NCI-H2171 (cell line): ENCODE results near the gene LPCAT3.

ENCODE experiments used
- DNase-seq: peaks from one replicate; lab custom pipeline; 2025; lab: John Stamatoyannopoulos, UW

The LPCAT3 gene

DNA sequence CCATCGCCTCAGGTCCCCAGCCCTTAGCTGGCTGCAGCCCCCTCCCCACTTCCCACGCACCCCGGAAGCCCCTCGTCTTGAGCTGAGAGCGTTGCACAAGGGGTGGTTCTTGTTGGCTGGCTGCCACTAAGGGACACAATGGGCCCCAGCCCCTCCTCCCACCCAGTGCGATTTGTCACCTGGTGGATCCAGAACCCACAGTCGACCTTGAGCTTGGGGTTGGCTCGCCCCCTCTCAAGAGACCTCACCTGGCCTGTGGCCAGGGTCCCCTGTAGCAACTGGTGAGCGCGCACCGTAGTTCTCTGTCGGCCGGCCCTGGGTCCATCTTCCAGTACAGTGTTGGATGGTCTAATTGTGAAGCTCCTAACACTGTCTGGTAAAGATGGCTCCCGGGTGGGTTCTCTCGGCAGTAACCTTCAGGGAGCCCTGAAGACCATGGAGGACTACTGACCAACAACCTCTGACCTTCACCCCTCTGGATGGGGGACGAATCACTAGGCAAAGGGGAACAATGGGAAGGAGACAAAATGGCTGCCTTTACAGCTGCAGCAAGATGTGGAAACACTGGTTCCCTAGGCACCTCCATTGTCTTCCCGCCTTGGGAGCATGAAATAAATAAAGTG, 54.4 kb downstream of the LPCAT3 start:
- peak; percentile 99 for DNase-seq

DNA sequence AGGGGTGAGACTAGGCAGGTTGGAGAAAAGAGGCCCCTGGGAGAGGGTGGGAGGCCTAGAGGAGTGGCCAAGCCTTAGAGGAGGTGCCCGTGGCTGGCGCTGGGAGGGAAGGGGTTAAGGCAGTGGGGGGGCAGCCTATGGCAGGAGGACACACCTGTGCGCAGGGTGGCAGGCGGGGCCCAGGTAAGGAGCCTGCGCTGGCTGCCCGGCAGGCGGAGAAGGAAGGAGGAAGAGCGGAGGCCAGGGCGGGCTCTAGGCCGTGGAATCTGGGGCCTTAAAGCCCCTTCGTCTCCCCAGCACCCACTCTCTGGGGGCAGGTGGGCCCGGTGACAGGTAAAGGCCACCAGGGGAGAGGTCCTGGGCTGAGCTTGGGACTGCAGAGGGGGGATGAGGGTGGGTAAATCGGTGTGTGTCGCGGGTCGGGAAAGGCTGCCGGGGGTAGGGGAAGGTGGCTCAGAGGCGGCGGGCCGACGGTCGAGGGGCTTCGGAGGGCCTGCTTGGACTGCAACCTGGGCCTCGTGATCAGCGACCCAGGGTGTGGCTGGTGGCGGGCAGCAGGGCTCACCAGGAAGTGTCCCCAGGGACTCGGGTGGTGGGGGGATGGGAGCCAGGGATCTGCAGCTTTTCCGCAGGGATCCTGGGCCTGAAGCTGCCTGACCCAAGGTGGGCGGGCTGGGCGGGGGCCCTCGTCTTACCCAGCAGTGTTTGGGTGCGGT, 55.1 kb downstream of the LPCAT3 start:
- peak; percentile 100 for DNase-seq

DNA sequence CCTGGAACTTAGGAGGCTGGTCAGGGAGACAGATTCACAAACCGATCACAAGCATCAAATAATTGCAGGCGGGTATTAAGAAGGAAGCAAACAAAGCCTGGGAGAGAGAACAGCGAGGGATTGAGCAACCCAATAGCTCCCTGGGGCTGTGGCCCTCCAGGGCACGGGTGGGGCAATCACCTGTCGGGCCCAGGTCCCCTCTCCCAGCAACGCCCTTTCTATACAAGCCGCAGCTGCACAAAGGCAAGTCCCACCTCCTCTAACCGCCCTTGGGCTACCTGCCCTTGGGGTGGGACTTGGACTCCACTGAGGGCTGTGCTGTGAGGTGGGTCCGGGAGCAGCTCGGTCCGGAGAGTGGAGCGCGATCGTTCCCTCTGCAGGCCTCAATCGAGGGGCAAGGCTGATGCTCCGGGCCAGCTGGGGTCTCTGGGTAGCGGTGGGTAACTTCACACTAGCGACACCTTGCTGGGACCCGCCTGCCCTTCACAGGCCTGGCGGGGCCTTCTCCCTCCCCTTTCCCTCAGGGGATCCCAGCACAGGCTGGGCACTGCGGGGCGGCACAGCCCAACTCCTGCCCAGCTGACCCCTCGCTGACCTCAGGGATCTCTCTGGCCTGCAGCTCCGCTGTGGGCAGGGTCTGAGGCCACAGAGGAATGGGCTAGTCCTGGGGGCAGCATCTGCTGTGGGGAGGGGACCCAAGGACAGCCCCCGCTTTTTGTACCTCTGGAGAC, 55.8 kb downstream of the LPCAT3 start:
- peak; percentile 99 for DNase-seq

DNA sequence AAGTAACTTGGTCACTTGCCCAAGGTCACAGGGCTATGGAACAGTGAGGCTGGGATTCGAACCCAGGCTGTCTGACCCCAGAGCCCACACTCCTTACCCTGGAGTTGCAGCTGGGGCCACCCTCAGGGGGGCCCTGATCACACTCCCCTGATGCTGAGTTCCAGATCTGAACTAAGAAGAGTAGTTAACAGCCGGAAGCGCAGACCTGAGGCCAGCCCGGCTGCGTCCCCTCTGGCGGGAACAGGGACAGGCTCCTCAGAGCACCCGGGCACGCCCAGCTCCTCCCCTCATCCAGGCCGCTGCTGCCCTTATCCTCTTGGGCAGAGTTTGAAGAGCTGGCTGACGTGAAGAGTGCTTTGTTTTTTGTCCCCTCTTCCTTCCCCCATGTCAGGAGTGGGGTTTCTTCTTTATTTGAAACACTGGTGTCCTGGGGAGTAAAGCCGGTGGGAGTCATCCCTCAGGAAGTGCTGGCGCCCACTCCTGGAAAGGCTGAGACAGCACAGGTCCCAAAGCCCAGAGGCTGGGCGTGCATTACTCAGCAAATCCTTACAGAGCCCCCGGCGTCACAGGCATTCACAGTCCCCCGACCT, 56.5 kb downstream of the LPCAT3 start:
- peak; percentile 100 for DNase-seq

DNA sequence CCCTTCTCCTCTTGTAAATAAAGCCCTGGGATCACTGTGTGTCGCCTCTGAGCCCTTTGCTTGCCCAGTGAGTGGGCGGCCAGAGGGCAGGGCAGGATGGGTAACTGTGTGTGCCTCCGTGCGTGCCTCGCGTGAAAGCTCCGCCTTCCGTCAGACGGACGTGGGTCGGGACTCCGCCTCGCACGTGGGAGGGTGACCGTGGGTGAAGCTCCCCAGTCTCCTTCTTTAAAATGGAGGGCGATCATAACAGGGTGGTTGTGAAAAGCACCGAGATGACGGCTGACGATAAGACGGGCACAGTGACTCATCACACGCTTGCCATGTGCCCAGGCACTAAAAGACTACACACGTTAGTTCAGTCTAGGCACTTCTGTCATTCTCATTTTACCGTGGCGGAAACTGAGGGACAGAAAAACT, 57.0 kb downstream of the LPCAT3 start:
- peak; percentile 95 for DNase-seq

DNA sequence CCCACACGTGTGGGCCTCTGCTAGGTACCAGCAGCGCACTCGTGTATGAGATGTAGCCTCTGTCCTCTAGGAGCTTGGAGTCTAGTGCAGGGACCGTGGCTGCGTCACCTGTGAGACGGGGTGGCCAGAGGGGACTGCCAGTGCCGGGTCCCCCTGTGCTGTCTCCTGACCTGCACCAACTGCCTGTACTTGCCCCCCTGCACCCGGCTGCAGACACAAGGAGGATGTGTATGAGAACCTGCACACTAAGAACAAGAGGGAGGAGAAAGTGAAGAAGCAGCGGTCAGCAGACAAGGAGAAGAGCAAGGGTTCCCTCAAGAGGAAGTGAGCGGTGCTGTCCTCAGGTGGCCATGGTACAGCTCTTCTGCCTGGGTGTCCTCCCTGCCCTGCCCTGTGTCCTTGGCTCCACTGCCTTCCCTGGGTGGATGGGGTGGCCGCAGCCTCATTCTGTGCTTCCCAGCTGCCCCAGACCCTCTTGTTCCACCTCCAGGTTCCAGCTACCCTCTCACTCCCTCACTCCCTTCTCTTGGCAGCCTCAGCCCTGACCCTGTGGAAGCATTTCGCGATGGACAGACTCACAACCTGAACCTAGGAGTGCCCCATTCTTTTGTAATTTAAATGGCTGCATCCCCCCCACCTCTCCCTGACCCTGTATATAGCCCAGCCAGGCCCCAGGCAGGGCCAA, 57.5 kb downstream of the LPCAT3 start:
- no peak for DNase-seq

DNA sequence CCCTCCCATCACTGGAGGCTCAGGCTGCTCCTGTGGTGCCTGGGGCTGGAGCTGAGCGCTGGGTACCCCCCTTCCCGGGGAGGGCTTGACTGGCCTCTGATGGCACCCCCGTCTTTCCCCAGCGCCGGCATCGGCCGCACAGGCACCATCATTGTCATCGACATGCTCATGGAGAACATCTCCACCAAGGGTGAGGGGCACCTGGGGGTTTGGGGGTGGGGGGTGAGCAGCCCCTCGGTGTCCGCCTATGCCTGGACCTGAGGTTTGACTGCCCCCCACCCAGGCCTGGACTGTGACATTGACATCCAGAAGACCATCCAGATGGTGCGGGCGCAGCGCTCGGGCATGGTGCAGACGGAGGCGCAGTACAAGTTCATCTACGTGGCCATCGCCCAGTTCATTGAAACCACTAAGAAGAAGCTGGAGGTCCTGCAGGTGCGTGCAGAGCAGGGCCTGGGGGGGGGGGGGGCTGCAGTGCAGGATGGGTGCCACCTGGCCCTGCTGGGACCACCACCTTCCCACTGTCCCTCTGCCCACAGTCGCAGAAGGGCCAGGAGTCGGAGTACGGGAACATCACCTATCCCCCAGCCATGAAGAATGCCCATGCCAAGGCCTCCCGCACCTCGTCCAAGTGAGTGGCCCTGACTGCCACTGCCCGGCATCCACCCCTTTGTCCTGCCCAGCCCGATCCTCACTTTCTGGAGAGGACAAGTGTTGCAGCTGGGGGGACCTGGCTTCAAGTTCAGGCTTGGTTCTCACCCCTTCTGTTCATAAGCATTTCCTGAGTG, 58.3 kb downstream of the LPCAT3 start:
- DNase-seq: no peak

DNA sequence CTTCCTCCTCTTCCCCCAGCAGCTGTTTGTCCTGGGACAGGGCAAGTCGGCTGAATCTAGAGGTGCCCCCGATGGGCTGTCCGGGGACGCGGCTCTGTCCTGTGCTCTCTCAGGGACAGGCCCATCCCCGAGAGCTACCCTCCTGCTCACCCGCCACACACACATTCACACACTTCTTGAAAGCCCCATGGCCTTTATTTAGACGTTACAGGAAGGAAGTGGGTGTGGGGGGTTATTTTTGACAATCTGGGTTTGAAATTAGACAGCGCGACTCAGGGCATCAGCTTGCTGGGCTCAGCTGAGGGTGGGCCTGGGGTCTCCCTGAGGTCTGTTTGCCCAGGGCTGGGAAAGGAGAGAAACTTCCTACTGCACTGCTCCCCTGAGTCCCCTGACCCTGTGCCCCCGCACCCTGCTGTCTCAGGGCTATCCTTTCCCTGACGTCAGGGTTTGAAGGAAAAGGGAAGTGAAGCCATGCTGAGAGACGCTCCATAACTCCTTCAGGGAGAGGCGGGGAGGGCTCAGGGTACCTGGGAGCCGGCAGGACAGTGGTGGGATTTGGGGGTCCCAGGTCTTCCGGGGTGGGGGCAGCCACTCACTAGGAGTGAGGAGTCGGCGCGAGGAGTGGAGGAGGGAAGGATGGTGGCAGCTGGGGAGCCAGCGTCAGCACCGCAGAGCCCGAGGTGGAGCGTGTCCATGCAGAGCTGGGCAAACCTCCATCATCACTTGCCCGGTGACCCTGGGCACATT, 59.0 kb downstream of the LPCAT3 start:
- DNase-seq: no peak

DNA sequence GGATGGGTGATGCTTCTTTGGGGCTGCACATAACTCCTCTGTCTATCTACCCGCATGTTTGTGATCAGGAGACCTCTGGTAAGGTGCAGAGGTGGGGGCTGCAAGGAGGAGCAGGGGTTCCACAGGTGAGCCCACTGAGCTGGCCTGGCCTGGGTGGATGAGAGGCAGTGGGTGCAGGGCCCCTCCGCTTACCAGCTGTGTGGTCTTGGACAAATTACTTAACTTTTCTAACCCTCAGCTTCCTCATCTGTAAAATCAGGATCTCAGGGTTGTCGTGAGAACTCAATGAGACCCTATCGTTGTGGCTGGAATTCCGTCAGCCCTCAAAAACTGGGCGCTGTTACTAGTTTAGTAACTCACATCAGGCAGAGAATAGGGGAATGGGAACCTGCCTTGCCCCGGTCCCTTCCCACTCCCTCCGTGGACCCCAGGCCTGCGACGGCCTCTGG, 59.6 kb downstream of the LPCAT3 start:
- no peak for DNase-seq

DNA sequence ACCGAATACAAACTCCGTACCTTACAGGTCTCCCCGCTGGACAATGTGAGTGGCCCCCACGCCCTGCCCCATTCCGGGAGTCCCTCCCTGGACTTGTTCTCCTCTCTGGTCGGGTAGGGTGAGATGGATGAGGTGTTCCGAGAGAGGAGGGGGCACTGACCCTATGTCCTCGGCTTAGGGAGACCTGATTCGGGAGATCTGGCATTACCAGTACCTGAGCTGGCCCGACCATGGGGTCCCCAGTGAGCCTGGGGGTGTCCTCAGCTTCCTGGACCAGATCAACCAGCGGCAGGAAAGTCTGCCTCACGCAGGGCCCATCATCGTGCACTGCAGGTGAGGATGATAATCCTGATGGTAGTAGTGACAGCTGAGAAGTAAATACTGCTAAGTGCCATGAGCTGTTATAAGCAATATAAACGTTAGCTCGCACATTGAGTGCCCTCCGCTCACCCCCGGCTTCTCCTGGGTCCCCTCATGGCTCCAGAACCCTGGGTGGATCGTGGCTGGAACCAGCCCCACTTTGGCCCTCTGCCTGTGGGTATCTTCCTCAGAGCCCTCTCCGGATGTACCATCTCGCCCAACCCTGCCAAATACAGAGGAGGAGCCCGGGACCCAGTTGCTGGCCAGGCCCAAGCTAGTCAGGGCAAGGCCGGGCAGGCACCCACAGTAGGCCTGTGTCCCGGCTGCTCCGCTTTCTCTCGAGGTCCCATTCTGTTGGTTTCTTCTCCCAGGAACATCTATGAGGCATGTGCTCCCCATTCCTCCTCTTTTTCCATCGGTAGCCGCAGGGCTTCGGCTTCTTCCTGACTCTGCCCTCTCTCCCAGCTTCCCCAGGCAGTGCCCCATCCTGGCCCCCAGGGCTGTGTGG, 60.3 kb downstream of the LPCAT3 start:
- no peak for DNase-seq

DNA sequence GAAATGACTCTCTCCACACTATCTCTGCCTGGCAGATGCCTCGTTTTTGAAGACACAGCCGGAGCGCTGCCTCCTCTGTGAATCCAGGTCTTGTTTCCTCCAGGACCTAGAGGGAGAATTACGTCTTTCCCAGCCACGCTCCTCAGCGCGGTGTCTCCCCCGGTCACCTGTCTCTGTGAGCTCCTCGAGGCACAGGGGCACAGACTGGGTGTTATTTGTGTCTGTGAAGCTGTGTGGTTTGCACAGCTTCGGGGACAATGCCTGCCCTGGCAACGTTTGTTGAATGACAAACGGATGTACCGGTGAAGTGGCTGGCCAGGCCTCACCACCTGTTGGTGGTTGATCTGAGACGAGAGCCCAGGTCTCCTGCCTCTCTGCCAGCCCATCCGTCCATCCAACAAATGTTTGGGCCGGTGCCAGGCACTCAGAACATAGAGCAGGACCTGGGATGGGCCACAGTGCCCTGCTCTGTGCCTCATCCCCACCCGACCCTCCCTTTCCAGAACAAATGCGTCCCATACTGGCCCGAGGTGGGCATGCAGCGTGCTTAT, 61.0 kb downstream of the LPCAT3 start:
- DNase-seq: no peak

DNA sequence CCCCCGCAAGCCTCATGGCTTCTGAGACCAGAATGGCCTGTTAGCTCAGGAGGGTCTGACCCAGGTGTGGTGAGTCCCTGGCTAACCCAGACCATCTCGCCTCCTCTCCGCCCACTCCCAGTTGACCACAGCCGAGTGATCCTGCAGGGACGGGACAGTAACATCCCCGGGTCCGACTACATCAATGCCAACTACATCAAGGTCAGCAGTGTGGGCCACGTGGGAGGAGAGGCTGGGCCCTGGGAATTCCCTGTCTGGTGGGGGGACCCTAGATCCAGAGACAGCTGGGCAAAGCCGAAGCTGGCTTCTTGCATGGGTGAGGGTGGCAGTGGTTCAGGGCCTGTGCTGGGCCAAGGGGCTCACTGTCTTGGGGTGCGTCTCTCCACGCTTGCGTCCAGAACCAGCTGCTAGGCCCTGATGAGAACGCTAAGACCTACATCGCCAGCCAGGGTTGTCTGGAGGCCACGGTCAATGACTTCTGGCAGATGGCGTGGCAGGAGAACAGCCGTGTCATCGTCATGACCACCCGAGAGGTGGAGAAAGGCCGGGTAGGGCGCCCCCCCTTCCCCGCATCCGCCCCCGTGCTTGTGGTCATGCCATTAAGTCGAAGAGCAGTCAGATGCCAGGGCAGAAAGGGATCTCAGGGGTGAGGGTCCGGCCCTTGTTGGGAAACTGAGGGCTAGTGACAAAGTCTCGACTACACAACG, 62.1 kb downstream of the LPCAT3 start:
- no peak for DNase-seq

DNA sequence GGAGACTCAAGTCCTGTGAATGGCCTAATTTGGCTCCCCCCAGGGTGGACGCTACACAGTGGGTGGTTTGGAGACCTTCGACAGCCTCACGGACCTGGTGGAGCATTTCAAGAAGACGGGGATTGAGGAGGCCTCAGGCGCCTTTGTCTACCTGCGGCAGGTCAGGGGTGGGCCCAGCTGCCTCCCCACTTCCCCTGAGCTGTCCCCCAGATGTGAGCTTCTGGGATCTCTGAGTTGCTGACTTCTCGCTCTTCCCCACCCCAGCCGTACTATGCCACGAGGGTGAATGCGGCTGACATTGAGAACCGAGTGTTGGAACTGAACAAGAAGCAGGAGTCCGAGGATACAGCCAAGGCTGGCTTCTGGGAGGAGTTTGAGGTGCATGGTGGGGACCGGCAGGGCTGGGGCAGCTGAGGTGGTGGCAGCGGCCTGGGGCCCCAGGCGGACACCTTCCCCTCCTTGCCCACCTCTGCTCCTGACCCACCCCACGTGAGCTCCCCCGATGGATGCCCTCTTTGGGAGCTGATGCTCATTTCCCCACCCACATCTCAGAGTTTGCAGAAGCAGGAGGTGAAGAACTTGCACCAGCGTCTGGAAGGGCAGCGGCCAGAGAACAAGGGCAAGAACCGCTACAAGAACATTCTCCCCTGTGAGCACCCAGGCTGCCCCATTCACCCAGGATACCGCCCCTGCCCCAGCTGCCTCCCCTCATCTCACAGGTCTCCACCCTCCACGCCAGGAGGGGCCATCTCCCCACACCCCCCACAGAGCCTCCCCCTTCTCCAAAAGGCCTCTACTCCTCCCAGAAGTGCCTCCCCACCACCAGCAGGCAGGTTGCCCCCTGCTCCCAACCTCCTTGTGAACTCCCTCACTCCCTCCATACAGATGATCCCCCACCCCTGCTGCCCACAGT, 62.9 kb downstream of the LPCAT3 start:
- no peak for DNase-seq

DNA sequence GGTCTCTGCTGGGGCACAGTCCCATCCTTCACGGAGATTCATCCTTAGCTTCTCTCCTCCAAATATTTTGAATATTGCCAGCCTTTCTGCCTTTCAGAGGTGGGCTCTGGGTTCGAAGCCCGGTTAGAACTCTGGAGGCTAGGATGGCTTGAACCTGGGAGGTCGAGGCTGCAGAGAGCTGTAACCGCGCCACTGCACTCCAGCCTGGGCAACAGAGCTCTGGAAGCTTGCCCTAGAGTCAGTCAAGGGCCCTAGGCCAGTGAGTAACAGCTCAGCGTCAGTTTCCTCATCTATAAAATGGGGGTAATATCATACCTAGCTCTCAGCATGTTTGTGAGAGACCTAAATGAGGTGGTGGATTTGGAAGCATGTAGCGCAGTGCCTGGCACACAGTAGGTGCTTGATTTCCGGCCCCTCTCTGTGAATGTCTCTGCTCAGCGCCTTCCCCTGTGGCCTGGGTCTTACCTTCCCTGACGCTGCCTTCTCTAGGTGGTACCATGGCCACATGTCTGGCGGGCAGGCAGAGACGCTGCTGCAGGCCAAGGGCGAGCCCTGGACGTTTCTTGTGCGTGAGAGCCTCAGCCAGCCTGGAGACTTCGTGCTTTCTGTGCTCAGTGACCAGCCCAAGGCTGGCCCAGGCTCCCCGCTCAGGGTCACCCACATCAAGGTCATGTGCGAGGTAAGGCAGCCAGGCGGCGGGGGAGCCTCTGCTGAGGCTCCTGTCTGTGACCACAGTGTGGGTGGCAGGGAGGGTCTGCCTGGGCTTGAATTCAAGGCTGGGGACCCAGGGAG, 63.8 kb downstream of the LPCAT3 start:
- DNase-seq: no peak

DNA sequence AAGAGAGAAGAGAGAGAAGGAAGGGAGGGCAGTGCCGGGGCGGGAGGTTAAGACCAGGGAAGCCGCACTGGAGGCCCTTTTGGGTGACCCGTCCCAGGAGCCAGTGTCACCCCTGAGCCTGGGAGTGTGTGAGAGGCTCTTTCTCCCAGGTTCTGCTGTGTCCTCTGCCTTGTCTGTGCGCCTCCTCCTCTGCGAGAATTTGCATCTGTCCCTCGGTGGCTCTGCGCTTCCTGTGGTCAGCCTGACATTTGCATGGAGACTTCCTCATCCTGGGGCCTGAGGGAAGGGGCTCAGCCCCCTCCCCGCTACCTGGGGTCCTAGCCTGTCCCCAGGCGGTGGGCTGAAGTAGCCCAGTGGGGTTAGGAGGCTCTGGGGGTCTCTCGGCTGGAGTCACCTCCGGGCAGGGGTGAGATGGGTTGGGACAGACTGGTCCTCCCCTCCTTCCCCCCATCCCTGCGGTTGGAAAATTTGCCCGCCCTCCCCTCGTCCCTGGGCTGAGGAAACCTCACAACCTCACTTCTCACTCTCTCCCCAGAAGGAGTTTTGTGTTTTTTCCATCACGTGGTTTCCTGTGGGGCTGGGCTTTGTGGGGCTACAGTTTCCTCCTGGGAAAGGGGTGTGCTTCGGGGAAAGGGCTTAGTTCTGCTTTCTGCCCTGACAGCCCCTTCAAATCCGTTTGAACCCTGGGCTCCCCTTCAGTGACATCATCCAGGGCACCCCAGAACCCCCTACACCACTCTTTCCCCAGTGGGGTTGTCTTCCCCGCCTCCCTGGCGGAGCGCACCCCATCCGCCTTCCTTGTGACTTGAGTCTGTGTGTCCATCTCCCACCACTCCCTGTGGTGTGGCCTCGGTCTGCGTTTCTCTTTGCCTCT, 64.6 kb downstream of the LPCAT3 start:
- no peak for DNase-seq
